Brain microvascular endothelial cell (primary cell): Measurements from ENCODE around the gene PTPRN2.

Experiments
- DNase-seq: peaks from one replicate; pipeline ENCODE4 v3.0.0-alpha.2; 2020
- H3K27ac ChIP-seq: fragments of 250-450 bp; sonication (Bioruptor Pico); 2 replicates; pipeline ENCODE4 v1.5.1; 2020; ENCODE audit warnings: mild to moderate bottlenecking, moderate library complexity
- H3K27me3 ChIP-seq: fragments of 250-450 bp; sonication (Bioruptor Pico); replicated peaks from 2 replicates; pipeline ENCODE4 v1.5.1; 2020; ENCODE audit warnings: mild to moderate bottlenecking
- H3K36me3 ChIP-seq: fragments of 250-450 bp; sonication (Bioruptor Pico); replicated peaks from 2 replicates; pipeline ENCODE4 v1.5.1; 2020; ENCODE audit warnings: mild to moderate bottlenecking
- H3K4me3 ChIP-seq: 2 replicates; pipeline ENCODE4 v1.5.1; 2011; ENCODE audit warnings: low read depth, mild to moderate bottlenecking, control low read depth, low read length, moderate library complexity
- in situ Hi-C: cut with HindIII; loops from 2 replicates; pipeline ENCODE4 v1.10.0; 2017; ENCODE audit warnings: low sequenced_read_pairs, low pct_ligation_motif_present
- TF ChIP-seq, protein P1 (sequence below): IDR thresholded peaks from 2 replicates; pipeline ENCODE4 v1.5.1; 2011; ENCODE audit warnings: low read depth, mild to moderate bottlenecking, moderate library complexity, low read length, control low read depth, inconsistent platforms; ENCODE audit errors: missing control alignments

PTPRN2 gene

DNA sequence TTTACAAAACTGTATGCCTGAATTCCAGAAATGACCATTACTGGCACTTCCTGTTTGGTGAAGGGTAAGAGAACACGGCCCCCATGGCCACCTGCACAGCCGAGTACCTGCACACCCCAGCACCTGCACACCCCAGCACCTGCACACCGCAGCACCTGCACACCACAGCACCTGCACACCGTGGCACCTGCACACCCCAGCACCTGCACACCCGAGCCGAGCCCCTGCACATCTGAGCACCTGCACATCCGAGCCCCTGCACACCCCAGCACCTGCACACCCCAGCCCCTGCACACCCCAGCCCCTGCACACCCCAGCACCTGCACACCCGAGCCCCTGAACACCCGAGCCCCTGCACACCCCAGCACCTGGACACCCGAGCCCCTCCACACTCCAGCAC lies 1007.3 kb downstream of the PTPRN2 start:
- Histone ChIP-seq H3K4me3 (no peak overlapping the region), H3K27me3 (no peaks in the 10 kb centered on the region), H3K27ac (no peak overlapping the region), H3K36me3 (no peaks in the 10 kb centered on the region)
- TF ChIP-seq, protein P1, sequence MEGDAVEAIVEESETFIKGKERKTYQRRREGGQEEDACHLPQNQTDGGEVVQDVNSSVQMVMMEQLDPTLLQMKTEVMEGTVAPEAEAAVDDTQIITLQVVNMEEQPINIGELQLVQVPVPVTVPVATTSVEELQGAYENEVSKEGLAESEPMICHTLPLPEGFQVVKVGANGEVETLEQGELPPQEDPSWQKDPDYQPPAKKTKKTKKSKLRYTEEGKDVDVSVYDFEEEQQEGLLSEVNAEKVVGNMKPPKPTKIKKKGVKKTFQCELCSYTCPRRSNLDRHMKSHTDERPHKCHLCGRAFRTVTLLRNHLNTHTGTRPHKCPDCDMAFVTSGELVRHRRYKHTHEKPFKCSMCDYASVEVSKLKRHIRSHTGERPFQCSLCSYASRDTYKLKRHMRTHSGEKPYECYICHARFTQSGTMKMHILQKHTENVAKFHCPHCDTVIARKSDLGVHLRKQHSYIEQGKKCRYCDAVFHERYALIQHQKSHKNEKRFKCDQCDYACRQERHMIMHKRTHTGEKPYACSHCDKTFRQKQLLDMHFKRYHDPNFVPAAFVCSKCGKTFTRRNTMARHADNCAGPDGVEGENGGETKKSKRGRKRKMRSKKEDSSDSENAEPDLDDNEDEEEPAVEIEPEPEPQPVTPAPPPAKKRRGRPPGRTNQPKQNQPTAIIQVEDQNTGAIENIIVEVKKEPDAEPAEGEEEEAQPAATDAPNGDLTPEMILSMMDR: no peak
- no peak for DNase-seq
- in situ Hi-C loops: no loop called here

DNA sequence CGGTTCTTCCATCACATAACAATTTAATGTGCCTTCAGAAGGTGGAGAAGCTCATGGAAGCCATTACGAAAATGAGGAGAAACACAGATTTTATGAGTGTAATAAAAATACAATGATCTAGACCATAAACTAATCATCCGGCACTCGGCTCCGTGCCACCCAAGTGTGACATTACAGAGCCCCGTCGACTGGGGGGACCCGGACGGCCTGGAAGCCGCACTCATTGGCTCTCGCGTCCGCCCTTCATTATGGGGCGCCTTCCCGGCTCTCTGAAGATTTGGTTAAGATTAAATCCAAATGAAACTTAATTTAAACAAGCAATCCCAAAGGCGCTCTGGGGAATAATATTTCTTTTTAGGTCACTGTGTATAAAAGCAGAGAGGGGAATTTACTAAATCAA lies 1008.2 kb downstream of the PTPRN2 start:
- no peaks in the 10 kb centered on the region for H3K27me3 ChIP-seq
- H3K36me3 ChIP-seq: no peaks in the 10 kb centered on the region
- TF ChIP-seq, protein P1: no peak
- in situ Hi-C loops: no loop called here
- no peak for DNase-seq
- H3K4me3 ChIP-seq: no peak overlapping the region
- H3K27ac ChIP-seq: no peak overlapping the region

DNA sequence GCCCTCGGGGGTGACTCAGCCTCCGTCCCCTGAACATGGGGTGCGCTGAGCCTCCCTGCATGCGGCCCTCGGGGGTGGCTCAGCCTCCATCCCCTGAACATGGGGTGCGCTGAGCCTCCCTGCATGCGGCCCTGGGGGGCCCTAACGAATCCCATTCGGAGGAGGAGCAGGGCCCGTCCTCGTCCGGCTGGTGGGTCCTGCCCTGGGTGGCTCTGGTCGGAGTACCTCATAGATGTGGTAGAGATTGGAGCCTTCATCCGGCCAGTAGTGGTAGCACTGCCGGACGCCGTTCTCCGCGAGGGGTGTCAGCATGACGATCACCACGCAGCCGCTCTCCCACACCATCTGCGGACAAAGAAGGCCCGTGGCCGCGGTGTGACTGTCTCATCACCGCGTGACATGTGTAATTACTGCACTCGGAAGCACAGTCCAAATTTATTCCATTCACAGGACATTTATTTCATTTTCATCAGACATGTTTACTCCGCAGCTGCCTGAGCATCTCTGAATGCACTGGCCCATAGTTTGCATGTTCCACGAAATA lies 1009.8 kb downstream of the PTPRN2 start:
- in situ Hi-C loops: no loop called here
- TF ChIP-seq, protein P1: no peak
- Histone ChIP-seq H3K27me3 (no peaks in the 10 kb centered on the region), H3K4me3 (no peak overlapping the region), H3K36me3 (no peaks in the 10 kb centered on the region), H3K27ac (no peak overlapping the region)
- no peak for DNase-seq

DNA sequence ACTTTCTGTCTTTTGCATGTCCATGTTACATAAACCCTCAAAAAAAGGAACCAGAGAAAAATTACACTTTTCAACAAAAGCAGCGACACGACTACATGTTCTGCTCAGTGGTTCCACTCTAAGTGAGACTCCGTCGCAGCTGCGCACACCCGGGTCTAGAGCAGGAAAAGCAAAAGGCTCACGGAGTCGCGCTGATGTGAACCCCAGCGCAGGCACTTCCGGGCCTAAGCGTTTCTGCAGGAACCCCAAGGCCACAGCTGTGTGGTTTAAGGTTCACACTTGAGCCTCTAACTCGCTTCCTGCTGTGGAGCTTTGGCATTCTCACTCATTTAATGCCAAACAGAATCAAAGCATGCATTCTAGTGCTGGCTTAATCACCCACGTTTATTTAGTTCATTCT lies 1010.6 kb downstream of the PTPRN2 start:
- Histone ChIP-seq H3K36me3 (no peaks in the 10 kb centered on the region), H3K27me3 (no peaks in the 10 kb centered on the region), H3K27ac (no peak overlapping the region), H3K4me3 (no peak overlapping the region)
- in situ Hi-C loops: no loop called here
- no peak for DNase-seq
- TF ChIP-seq, protein P1: no peak

DNA sequence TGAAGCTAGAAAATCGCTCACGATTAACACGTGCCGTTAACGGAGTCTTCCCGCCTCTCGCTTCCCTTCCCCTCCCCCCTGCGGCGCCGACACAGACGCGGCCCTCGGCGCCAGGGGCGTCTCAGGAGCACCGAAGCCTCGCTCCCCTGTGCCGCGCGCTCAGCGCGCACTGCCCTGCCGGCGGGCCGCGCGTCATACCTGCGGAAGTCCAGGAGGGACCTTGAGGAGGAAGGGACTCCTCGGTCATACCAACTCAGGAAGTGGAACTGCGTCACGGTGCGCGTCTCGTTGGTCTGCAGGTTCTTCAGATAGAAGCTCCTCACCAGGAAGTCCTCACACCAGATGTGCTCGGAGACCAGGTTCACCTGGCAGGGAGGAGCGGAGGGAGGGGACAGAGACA lies 1011.2 kb downstream of the PTPRN2 start:
- no peaks in the 10 kb centered on the region for H3K36me3 ChIP-seq
- no peak overlapping the region for H3K27ac ChIP-seq
- no peak for DNase-seq

More for the DNA sequence above, 1011.2 kb downstream of the PTPRN2 start:
- Histone ChIP-seq H3K4me3 (no peak overlapping the region), H3K27me3 (no peaks in the 10 kb centered on the region)
- in situ Hi-C loops: no loop called here
- TF ChIP-seq, protein P1: no peak
